ENCODE data around the gene IPMK.

IPMK gene

DNA sequence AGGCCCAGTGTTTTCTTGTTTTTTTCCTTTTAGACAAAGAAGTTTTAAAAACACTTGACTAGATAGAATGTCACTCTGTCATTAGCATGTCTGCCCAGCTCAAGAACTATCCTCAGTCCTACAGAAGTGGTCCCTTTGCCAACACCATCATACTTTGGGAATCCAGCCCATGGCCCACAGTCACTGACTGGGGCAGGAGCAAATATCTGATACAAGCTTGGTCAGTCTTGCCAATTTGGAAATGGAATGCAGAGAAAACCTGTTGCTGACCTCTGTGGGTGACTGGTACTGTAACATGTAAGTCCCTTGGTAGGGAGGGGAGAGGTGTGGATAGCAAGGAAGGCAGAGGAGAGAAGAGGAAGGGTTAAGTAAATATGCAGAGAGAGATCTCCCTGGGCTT lies 47.8 kb downstream of the IPMK start:
- TF ChIP-seq, protein P1, sequence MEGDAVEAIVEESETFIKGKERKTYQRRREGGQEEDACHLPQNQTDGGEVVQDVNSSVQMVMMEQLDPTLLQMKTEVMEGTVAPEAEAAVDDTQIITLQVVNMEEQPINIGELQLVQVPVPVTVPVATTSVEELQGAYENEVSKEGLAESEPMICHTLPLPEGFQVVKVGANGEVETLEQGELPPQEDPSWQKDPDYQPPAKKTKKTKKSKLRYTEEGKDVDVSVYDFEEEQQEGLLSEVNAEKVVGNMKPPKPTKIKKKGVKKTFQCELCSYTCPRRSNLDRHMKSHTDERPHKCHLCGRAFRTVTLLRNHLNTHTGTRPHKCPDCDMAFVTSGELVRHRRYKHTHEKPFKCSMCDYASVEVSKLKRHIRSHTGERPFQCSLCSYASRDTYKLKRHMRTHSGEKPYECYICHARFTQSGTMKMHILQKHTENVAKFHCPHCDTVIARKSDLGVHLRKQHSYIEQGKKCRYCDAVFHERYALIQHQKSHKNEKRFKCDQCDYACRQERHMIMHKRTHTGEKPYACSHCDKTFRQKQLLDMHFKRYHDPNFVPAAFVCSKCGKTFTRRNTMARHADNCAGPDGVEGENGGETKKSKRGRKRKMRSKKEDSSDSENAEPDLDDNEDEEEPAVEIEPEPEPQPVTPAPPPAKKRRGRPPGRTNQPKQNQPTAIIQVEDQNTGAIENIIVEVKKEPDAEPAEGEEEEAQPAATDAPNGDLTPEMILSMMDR (IDR thresholded peaks at IDR 0.05; ENCODE audit: borderline replicate concordance, insufficient read depth, low read depth, low read length), result no peak
- H3K4me3 ChIP-seq (ENCODE audit: low read depth, low read length), result no peak overlapping the region

DNA sequence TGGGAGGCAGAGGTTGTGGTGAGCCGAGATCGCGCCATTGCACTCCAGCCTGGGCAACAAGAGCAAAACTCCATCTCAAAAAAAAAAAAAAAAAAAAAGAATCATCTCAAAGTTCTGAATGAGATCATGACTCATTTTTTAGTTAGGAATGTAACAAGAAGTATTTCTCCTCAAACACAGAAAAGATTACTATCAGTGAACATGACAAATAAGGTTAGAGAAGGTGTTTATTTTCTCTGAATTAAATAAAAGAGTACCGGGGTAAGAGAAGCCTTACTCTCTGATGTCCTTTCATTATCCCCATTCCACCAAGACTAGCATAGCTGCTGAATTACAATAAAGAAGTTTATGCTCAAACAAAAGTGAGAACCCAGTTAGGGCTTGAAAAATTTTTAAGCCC lies 50.1 kb downstream of the IPMK start:
- TF ChIP-seq, protein P1 (IDR thresholded peaks at IDR 0.05; ENCODE audit: borderline replicate concordance, insufficient read depth, low read depth, low read length), result no peak
- H3K4me3 ChIP-seq (ENCODE audit: low read depth, low read length), result no peak overlapping the region

DNA sequence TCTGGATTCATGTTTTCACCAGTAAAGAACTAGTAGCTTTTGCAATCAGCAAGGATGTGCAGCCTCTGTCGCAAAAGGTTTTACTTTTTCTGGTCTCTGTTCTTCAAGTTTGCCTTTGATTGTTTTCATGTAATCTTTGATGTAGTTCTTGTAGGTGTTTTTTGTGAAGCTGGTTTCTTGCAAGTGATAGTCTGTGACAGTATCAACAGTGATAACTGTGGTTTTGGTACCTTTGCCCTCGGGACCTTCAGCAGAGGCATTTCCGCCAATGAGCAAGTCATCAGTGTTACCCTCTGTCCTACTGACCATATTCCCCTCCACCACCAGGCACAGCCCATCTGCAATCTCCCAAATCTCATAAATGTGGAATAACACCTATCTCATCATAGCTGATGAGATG lies 55.1 kb downstream of the IPMK start:
- TF ChIP-seq, protein P1 (IDR thresholded peaks at IDR 0.05; ENCODE audit: borderline replicate concordance, insufficient read depth, low read depth, low read length), result no peak

DNA sequence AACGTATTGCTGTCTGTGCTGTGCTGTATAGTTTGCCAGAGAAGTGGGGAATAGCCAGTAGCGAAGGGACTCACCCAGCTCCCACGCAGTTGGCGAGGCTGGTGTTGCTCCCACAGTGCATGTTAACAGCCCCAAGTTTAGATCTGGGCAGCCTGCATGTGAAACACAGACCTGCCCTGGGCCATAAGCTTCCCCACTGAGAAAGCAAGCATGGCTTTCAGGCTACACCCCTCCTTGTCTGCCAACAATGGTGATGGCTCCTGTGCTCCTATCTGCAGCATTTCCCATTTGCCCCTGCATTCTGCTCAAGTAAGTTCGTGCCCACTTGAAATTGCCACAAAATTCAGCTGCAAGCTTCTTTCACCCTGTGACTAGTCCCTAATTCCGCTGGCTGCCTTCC lies 57.5 kb downstream of the IPMK start:
- H3K4me3 ChIP-seq (ENCODE audit: low read depth, low read length), result no peak overlapping the region
- TF ChIP-seq, protein P1 (IDR thresholded peaks at IDR 0.05; ENCODE audit: borderline replicate concordance, insufficient read depth, low read depth, low read length), result no peak

More for the DNA sequence above, 55.1 kb downstream of the IPMK start:
- H3K4me3 ChIP-seq (ENCODE audit: low read depth, low read length), result no peak overlapping the region

DNA sequence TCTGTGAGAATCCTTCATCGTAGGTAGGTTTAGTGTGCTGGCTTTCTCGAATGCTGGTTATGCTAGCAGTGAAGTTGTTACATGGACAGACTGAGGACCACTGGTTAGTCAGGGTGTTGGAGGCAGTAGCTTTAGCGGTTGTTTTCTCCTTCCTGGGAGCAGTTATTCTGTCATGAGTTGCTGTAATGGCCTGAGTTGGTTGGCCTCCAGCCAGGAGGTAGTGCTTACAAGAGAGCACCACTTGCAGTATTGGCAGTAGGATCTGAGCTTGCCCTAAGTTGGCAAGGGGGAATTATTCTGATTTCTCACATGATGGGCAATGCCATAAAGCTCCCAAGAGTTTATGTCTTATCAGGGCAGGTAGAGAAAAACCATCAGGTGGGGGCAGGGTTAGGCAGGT lies 58.0 kb downstream of the IPMK start:
- no peak overlapping the region for H3K4me3 ChIP-seq (ENCODE audit: low read depth, low read length)
- TF ChIP-seq, protein P1 (IDR thresholded peaks at IDR 0.05; ENCODE audit: borderline replicate concordance, insufficient read depth, low read depth, low read length), result no peak

DNA sequence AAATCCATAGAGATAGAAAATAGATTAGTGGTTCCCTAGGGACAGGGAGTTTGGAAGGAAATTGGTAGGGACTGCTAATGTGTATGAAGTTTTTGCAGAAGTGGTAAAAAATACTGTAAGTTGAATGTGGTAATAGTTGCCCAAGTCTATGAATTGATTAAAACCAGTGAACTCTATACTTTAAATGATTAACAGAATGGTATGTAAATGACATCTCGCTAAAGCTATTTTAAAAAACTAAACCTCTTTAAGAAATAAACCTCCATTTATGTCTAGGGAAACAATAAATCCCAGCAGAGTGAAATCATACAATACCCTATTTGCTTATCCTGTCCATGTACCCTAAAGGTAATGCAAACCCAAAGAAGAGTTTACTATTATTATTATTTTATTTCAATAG lies 61.4 kb downstream of the IPMK start:
- H3K4me3 ChIP-seq (ENCODE audit: low read depth, low read length), result no peak overlapping the region
- TF ChIP-seq, protein P1 (IDR thresholded peaks at IDR 0.05; ENCODE audit: borderline replicate concordance, insufficient read depth, low read depth, low read length), result no peak

DNA sequence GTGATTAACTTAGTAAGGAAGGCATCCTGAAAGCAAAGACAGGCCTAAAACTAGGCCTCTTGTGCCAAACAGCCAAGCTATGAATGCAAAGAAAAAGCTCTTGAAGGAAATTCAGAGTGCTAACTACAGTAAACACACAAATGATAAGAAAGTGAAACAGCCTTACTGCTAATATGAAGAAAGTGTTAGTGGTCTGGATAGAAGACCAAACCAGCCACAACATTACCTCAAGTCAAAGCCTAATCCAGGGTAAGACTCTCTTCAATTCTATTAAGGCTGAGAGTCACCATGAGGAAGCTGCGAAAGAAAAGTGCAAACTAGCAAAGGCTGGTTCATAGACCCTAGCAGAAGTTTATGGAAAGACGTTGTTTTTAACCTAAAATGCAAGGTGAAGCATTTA lies 66.0 kb downstream of the IPMK start:
- no peak overlapping the region for H3K4me3 ChIP-seq (ENCODE audit: low read depth, low read length)
- TF ChIP-seq, protein P1 (IDR thresholded peaks at IDR 0.05; ENCODE audit: borderline replicate concordance, insufficient read depth, low read depth, low read length), result no peak

All from GM12875 (cell line).